Ramos (cell line): ENCODE measurements around the gene MRAS.

ENCODE experiments used
- in situ Hi-C: fragments of 300-500 bp; cut with MboI; formaldehyde crosslinking; loops from one replicate; pipeline ENCODE4 v1.14.3; 2022; ENCODE audit warnings: low sequenced_read_pairs; ENCODE audit not compliant: unreplicated experiment

The MRAS gene

GRCh38 chr3:138381950-138382715, 33.8 kb downstream of the MRAS start:
- in situ Hi-C loops = no loop called here

- in situ Hi-C loops = no loop called here
Observed at GRCh38 chr3:138383715-138384465, 35.5 kb downstream of the MRAS start.

- in situ Hi-C loops = no loop called here
Observed at GRCh38 chr3:138384531-138384930, 36.2 kb downstream of the MRAS start.

- in situ Hi-C loops = no loop called here
Observed at GRCh38 chr3:138384976-138385375, 36.6 kb downstream of the MRAS start.

GRCh38 chr3:138389144-138389601, 40.8 kb downstream of the MRAS start:
- in situ Hi-C loops = no loop called here

GRCh38 chr3:138389841-138390581, 41.6 kb downstream of the MRAS start:
- in situ Hi-C loops = no loop called here

- in situ Hi-C loops = no loop called here
Observed at GRCh38 chr3:138390582-138390932, 42.2 kb downstream of the MRAS start.

GRCh38 chr3:138394156-138394555, 45.8 kb downstream of the MRAS start:
- in situ Hi-C loops = no loop called here

- in situ Hi-C loops = no loop called here
Observed at GRCh38 chr3:138394686-138395085, 46.3 kb downstream of the MRAS start.

GRCh38 chr3:138395865-138396751, 47.7 kb downstream of the MRAS start:
- in situ Hi-C loops = no loop called here

GRCh38 chr3:138396752-138397410, 48.5 kb downstream of the MRAS start:
- in situ Hi-C loops = no loop called here

GRCh38 chr3:138397983-138398382, 49.6 kb downstream of the MRAS start:
- in situ Hi-C loops = no loop called here

GRCh38 chr3:138398791-138399575, 50.6 kb downstream of the MRAS start:
- in situ Hi-C loops = no loop called here

GRCh38 chr3:138399766-138400165, 51.4 kb downstream of the MRAS start:
- in situ Hi-C loops = no loop called here

GRCh38 chr3:138400651-138401070, 52.3 kb downstream of the MRAS start:
- in situ Hi-C loops = no loop called here

GRCh38 chr3:138401834-138402233, 53.5 kb downstream of the MRAS start:
- in situ Hi-C loops = no loop called here

- in situ Hi-C loops = no loop called here
Observed at GRCh38 chr3:138404121-138404520, 55.7 kb downstream of the MRAS start.

- in situ Hi-C loops = no loop called here
Observed at GRCh38 chr3:138405001-138405400, 56.6 kb downstream of the MRAS start.

- in situ Hi-C loops = no loop called here
Observed at GRCh38 chr3:138405486-138405885, 57.1 kb downstream of the MRAS start.
